WTC11 (cell line): Measurements from ENCODE around the gene MYOZ1. TPM values are rescaled to one million over a fixed set of nuclear protein-coding genes. Genes with fewer than 3 reads are reported as not detected.
A peak's percentile ranks its signal among the peaks of the same experiment; 100 is the strongest.

Source experiments
- ATAC-seq: fragments of 200-7000 bp; cut with Tn5 transposase; 2 replicates; pipeline ENCODE4 v1.10.0; 2021; ENCODE audit warnings: mild to moderate bottlenecking, moderate library complexity
- CTCF ChIA-PET: fragments of 300-600 bp; sonication (Branson Sonifier 250); formaldehyde crosslinking; loops from one replicate; lab custom pipeline; 2021; ENCODE audit warnings: antibody characterized with exemption; lab: Charles Lee
- POLR2A ChIA-PET: fragments of 350-600 bp; sonication (Branson Sonifier 250); formaldehyde crosslinking; loops from one replicate; lab custom pipeline; 2021; ENCODE audit warnings: antibody characterized with exemption; lab: Charles Lee
- DNase-seq: peaks from one replicate; pipeline ENCODE4 v3.0.0; 2021; ENCODE audit warnings: low spot score
- H3K27ac Mint-ChIP-seq: 2 replicates; pipeline ENCODE4 v1.8.0; 2021; ENCODE audit warnings: mixed read lengths
- H3K27me3 Mint-ChIP-seq: 2 replicates; pipeline ENCODE4 v1.8.0; 2021; ENCODE audit warnings: low read depth, mild to moderate bottlenecking, moderate library complexity, mixed read lengths
- H3K36me3 Mint-ChIP-seq: 2 replicates; pipeline ENCODE4 v1.8.0; 2021; ENCODE audit warnings: mixed read lengths
- H3K4me1 Mint-ChIP-seq: 2 replicates; pipeline ENCODE4 v1.8.0; 2022; ENCODE audit warnings: mixed read lengths
- H3K4me3 Mint-ChIP-seq: 2 replicates; pipeline ENCODE4 v1.8.0; 2021; ENCODE audit warnings: mild to moderate bottlenecking, moderate library complexity, mixed read lengths
- H3K9me3 Mint-ChIP-seq: 2 replicates; pipeline ENCODE4 v1.8.0; 2021; ENCODE audit warnings: mixed read lengths
- CREB1 ChIP-seq: sonication (generic); formaldehyde crosslinking; IDR thresholded peaks from 2 replicates; pipeline ENCODE4 v1.8.0; 2023; ENCODE audit warnings: mild to moderate bottlenecking, missing genetic modification reagents
- EMX1 ChIP-seq: fragments of 250-450 bp; sonication (Bioruptor Pico); IDR thresholded peaks from 2 replicates; pipeline ENCODE4 v1.8.0; 2021; ENCODE audit warnings: mild to moderate bottlenecking
- ESRRA ChIP-seq: sonication (generic); formaldehyde crosslinking; IDR thresholded peaks from 2 replicates; pipeline ENCODE4 v1.8.1; 2022; ENCODE audit warnings: mild to moderate bottlenecking, missing genetic modification reagents, borderline replicate concordance
- GTF2I ChIP-seq: fragments of 250-450 bp; sonication (Bioruptor Pico); conservative IDR thresholded peaks from 2 replicates; pipeline ENCODE4 v1.4.0; 2021; ENCODE audit warnings: mild to moderate bottlenecking
- KAT7 ChIP-seq: sonication (generic); formaldehyde crosslinking; IDR thresholded peaks from 2 replicates; pipeline ENCODE4 v1.8.1; 2023; ENCODE audit warnings: missing genetic modification reagents, mild to moderate bottlenecking, borderline replicate concordance
- MXD4 ChIP-seq: fragments of 250-450 bp; sonication (Bioruptor Pico); IDR thresholded peaks from 2 replicates; pipeline ENCODE4 v1.8.0; 2021; ENCODE audit warnings: mild to moderate bottlenecking, moderate library complexity, borderline replicate concordance
- NR3C1 ChIP-seq: sonication (generic); formaldehyde crosslinking; conservative IDR thresholded peaks from 2 replicates; pipeline ENCODE4 v1.8.1; 2023; ENCODE audit warnings: low read depth, mild to moderate bottlenecking, missing genetic modification reagents
- PRRX2 ChIP-seq: fragments of 250-450 bp; sonication (Bioruptor Pico); IDR thresholded peaks from 2 replicates; pipeline ENCODE4 v1.8.0; 2021; ENCODE audit warnings: mild to moderate bottlenecking
- SP1 ChIP-seq: sonication (generic); formaldehyde crosslinking; conservative IDR thresholded peaks from 2 replicates; pipeline ENCODE4 v1.8.1; 2022; ENCODE audit warnings: missing genetic modification reagents
- TCF7 ChIP-seq: sonication (generic); formaldehyde crosslinking; IDR thresholded peaks from 2 replicates; pipeline ENCODE4 v1.8.0; 2022; ENCODE audit warnings: mild to moderate bottlenecking, low read depth, missing genetic modification reagents, moderate library complexity
- ZNF219 ChIP-seq: sonication (generic); formaldehyde crosslinking; IDR thresholded peaks from 2 replicates; pipeline ENCODE4 v1.8.0; 2023; ENCODE audit warnings: missing genetic modification reagents, mild to moderate bottlenecking, borderline replicate concordance
- total RNA-seq: library from RNA; stranded (reverse); gene quantifications from 3 replicates; pipeline ENCODE4 v1.2.3, GENCODE V29; 2021
- TF ChIP-seq, protein P1 (sequence below): sonication (generic); formaldehyde crosslinking; IDR thresholded peaks from 2 replicates; pipeline ENCODE4 v1.8.1; 2023; ENCODE audit warnings: mild to moderate bottlenecking, missing genetic modification reagents, moderate library complexity
- TF ChIP-seq, protein P2 (sequence below): sonication (generic); formaldehyde crosslinking; IDR thresholded peaks from 2 replicates; pipeline ENCODE4 v1.8.0; 2022; ENCODE audit warnings: mild to moderate bottlenecking, missing genetic modification reagents
- TF ChIP-seq, protein P3 (sequence below): sonication (generic); formaldehyde crosslinking; IDR thresholded peaks from 2 replicates; pipeline ENCODE4 v1.8.0; 2022; ENCODE audit warnings: mild to moderate bottlenecking, missing genetic modification reagents
- TF ChIP-seq, protein P4 (sequence below): fragments of 250-450 bp; sonication (Bioruptor Pico); IDR thresholded peaks from 2 replicates; pipeline ENCODE4 v1.9.0; 2021; ENCODE audit warnings: moderate library complexity, mild to moderate bottlenecking, inconsistent platforms, borderline replicate concordance
- TF ChIP-seq, protein P5 (sequence below): fragments of 250-450 bp; sonication (Bioruptor Pico); IDR thresholded peaks from 2 replicates; pipeline ENCODE4 v1.9.0; 2021; ENCODE audit warnings: mild to moderate bottlenecking, borderline replicate concordance
- TF ChIP-seq, protein P6 (sequence below): sonication (generic); formaldehyde crosslinking; IDR thresholded peaks from 2 replicates; pipeline ENCODE4 v1.8.1; 2022; ENCODE audit warnings: low read depth, mild to moderate bottlenecking, moderate library complexity, missing genetic modification reagents, borderline replicate concordance
- TF ChIP-seq, protein P7 (sequence below): sonication (generic); formaldehyde crosslinking; IDR thresholded peaks from 2 replicates; pipeline ENCODE4 v1.8.1; 2023; ENCODE audit warnings: mild to moderate bottlenecking, missing genetic modification reagents
- TF ChIP-seq, protein P8 (sequence below): sonication (generic); formaldehyde crosslinking; IDR thresholded peaks from 2 replicates; pipeline ENCODE4 v1.8.1; 2023; ENCODE audit warnings: mild to moderate bottlenecking, missing genetic modification reagents, borderline replicate concordance
- TF ChIP-seq, protein P9 (sequence below): sonication (generic); formaldehyde crosslinking; IDR thresholded peaks from 2 replicates; pipeline ENCODE4 v1.8.1; 2023; ENCODE audit warnings: mild to moderate bottlenecking, missing genetic modification reagents, moderate library complexity

Gene MYOZ1
- total RNA-seq, 1 experiment from 2014 or later, result 3.0 TPM

DNA sequence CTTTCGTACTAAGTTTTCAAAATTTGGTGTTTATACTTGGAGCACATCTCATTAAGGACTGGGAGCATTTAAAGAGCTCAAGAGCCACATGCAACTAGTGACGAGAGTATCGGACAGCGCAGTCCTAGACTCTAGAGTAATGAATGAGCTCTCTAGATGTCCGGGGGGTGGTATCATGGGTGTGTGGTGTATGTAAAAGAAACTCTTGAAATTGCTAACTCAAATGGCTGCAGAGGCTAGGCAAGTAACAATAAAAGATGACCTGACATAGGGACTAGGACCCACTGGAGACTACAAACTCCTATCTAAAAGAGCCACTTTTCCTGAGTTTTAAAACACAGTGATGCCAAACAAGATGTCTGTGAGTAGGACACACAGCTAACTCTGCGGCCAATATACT, 14.0 kb downstream of the MYOZ1 start:
- ATAC-seq, result no peak
- Mint-ChIP-seq H3K4me1 (peaks cover 20% of the 10 kb centered on the region), H3K27me3 (no peaks in the 10 kb centered on the region; the same call in 1 of the 2 replicates), H3K9me3 (no peaks in the 10 kb centered on the region), H3K4me3 (peak overlapping the region; percentile 97), H3K36me3 (no peaks in the 10 kb centered on the region), H3K27ac (peak overlapping the region; percentile 74)
- no peak for TF ChIP-seq ZNF219
- TF ChIP-seq SP1, result no peak
- TF ChIP-seq, protein P1, sequence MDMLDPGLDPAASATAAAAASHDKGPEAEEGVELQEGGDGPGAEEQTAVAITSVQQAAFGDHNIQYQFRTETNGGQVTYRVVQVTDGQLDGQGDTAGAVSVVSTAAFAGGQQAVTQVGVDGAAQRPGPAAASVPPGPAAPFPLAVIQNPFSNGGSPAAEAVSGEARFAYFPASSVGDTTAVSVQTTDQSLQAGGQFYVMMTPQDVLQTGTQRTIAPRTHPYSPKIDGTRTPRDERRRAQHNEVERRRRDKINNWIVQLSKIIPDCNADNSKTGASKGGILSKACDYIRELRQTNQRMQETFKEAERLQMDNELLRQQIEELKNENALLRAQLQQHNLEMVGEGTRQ (CRISPR knock-in tag), result no peak
- no peak for TF ChIP-seq MXD4 (CRISPR knock-in tag)
- TF ChIP-seq, protein P2, sequence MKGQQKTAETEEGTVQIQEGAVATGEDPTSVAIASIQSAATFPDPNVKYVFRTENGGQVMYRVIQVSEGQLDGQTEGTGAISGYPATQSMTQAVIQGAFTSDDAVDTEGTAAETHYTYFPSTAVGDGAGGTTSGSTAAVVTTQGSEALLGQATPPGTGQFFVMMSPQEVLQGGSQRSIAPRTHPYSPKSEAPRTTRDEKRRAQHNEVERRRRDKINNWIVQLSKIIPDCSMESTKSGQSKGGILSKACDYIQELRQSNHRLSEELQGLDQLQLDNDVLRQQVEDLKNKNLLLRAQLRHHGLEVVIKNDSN (CRISPR knock-in tag), result no peak
- no peak for TF ChIP-seq EMX1 (CRISPR knock-in tag)
- TF ChIP-seq, protein P3, sequence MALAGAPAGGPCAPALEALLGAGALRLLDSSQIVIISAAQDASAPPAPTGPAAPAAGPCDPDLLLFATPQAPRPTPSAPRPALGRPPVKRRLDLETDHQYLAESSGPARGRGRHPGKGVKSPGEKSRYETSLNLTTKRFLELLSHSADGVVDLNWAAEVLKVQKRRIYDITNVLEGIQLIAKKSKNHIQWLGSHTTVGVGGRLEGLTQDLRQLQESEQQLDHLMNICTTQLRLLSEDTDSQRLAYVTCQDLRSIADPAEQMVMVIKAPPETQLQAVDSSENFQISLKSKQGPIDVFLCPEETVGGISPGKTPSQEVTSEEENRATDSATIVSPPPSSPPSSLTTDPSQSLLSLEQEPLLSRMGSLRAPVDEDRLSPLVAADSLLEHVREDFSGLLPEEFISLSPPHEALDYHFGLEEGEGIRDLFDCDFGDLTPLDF, result no peak
- TF ChIP-seq, protein P4, sequence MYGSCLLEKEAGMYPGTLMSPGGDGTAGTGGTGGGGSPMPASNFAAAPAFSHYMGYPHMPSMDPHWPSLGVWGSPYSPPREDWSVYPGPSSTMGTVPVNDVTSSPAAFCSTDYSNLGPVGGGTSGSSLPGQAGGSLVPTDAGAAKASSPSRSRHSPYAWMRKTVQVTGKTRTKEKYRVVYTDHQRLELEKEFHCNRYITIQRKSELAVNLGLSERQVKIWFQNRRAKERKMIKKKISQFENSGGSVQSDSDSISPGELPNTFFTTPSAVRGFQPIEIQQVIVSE (CRISPR knock-in tag), result no peak
- TF ChIP-seq GTF2I (CRISPR knock-in tag), result no peak
- TF ChIP-seq, protein P5, sequence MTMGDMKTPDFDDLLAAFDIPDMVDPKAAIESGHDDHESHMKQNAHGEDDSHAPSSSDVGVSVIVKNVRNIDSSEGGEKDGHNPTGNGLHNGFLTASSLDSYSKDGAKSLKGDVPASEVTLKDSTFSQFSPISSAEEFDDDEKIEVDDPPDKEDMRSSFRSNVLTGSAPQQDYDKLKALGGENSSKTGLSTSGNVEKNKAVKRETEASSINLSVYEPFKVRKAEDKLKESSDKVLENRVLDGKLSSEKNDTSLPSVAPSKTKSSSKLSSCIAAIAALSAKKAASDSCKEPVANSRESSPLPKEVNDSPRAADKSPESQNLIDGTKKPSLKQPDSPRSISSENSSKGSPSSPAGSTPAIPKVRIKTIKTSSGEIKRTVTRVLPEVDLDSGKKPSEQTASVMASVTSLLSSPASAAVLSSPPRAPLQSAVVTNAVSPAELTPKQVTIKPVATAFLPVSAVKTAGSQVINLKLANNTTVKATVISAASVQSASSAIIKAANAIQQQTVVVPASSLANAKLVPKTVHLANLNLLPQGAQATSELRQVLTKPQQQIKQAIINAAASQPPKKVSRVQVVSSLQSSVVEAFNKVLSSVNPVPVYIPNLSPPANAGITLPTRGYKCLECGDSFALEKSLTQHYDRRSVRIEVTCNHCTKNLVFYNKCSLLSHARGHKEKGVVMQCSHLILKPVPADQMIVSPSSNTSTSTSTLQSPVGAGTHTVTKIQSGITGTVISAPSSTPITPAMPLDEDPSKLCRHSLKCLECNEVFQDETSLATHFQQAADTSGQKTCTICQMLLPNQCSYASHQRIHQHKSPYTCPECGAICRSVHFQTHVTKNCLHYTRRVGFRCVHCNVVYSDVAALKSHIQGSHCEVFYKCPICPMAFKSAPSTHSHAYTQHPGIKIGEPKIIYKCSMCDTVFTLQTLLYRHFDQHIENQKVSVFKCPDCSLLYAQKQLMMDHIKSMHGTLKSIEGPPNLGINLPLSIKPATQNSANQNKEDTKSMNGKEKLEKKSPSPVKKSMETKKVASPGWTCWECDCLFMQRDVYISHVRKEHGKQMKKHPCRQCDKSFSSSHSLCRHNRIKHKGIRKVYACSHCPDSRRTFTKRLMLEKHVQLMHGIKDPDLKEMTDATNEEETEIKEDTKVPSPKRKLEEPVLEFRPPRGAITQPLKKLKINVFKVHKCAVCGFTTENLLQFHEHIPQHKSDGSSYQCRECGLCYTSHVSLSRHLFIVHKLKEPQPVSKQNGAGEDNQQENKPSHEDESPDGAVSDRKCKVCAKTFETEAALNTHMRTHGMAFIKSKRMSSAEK, result no peak
- no peak for TF ChIP-seq CREB1
- no peak for TF ChIP-seq PRRX2 (CRISPR knock-in tag)
- TF ChIP-seq, protein P6, sequence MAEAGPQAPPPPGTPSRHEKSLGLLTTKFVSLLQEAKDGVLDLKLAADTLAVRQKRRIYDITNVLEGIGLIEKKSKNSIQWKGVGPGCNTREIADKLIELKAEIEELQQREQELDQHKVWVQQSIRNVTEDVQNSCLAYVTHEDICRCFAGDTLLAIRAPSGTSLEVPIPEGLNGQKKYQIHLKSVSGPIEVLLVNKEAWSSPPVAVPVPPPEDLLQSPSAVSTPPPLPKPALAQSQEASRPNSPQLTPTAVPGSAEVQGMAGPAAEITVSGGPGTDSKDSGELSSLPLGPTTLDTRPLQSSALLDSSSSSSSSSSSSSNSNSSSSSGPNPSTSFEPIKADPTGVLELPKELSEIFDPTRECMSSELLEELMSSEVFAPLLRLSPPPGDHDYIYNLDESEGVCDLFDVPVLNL (CRISPR knock-in tag), result no peak
- TF ChIP-seq, protein P7, sequence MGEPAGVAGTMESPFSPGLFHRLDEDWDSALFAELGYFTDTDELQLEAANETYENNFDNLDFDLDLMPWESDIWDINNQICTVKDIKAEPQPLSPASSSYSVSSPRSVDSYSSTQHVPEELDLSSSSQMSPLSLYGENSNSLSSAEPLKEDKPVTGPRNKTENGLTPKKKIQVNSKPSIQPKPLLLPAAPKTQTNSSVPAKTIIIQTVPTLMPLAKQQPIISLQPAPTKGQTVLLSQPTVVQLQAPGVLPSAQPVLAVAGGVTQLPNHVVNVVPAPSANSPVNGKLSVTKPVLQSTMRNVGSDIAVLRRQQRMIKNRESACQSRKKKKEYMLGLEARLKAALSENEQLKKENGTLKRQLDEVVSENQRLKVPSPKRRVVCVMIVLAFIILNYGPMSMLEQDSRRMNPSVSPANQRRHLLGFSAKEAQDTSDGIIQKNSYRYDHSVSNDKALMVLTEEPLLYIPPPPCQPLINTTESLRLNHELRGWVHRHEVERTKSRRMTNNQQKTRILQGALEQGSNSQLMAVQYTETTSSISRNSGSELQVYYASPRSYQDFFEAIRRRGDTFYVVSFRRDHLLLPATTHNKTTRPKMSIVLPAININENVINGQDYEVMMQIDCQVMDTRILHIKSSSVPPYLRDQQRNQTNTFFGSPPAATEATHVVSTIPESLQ (CRISPR knock-in tag), result no peak
- TF ChIP-seq TCF7 (CRISPR knock-in tag), result no peak
- no peak for TF ChIP-seq NR3C1 (CRISPR knock-in tag)
- TF ChIP-seq, protein P8, sequence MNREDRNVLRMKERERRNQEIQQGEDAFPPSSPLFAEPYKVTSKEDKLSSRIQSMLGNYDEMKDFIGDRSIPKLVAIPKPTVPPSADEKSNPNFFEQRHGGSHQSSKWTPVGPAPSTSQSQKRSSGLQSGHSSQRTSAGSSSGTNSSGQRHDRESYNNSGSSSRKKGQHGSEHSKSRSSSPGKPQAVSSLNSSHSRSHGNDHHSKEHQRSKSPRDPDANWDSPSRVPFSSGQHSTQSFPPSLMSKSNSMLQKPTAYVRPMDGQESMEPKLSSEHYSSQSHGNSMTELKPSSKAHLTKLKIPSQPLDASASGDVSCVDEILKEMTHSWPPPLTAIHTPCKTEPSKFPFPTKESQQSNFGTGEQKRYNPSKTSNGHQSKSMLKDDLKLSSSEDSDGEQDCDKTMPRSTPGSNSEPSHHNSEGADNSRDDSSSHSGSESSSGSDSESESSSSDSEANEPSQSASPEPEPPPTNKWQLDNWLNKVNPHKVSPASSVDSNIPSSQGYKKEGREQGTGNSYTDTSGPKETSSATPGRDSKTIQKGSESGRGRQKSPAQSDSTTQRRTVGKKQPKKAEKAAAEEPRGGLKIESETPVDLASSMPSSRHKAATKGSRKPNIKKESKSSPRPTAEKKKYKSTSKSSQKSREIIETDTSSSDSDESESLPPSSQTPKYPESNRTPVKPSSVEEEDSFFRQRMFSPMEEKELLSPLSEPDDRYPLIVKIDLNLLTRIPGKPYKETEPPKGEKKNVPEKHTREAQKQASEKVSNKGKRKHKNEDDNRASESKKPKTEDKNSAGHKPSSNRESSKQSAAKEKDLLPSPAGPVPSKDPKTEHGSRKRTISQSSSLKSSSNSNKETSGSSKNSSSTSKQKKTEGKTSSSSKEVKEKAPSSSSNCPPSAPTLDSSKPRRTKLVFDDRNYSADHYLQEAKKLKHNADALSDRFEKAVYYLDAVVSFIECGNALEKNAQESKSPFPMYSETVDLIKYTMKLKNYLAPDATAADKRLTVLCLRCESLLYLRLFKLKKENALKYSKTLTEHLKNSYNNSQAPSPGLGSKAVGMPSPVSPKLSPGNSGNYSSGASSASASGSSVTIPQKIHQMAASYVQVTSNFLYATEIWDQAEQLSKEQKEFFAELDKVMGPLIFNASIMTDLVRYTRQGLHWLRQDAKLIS, result no peak
- no peak for TF ChIP-seq KAT7
- TF ChIP-seq, protein P9, sequence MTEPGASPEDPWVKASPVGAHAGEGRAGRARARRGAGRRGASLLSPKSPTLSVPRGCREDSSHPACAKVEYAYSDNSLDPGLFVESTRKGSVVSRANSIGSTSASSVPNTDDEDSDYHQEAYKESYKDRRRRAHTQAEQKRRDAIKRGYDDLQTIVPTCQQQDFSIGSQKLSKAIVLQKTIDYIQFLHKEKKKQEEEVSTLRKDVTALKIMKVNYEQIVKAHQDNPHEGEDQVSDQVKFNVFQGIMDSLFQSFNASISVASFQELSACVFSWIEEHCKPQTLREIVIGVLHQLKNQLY (CRISPR knock-in tag), result no peak
- TF ChIP-seq ESRRA, result no peak
- DNase-seq, result no peak
- CTCF ChIA-PET, result interaction anchor here (0.6 to 1.4 kb wide), 3 partner anchors 17 to 98 kb away, joined by 3 to 5 read pairs (median 3); no protein-coding TSS in a partner anchor
- POLR2A ChIA-PET, result no interaction called here
